Natural killer cell (primary cell): ENCODE data around the gene MRPL19. TPM values are rescaled to one million over a fixed set of nuclear protein-coding genes. Genes with fewer than 3 reads are reported as not detected.
A peak's percentile ranks its signal among the peaks of the same experiment; 100 is the strongest.

Experiments
- ATAC-seq, 3 donors: fragments of 150-1000 bp in 2 of 3; fragments of 200-7000 bp in 1 of 3; cut with Tn5 transposase; 1 replicate in 1 of 3; 2 replicates in 2 of 3; pipeline ENCODE4 v1.10.0; 2021; ENCODE audit warnings: mild to moderate bottlenecking in 2 of 3, moderate library complexity in 2 of 3
- DNase-seq, 2 donors: peaks; one replicate each; pipeline versions ENCODE4 v3.0.0 to v3.0.0-alpha.2; 2013 to 2021; ENCODE audit warnings: mixed read lengths in 1 of 2
- H3K27ac ChIP-seq: one replicate; pipeline ENCODE4 v1.5.1; 2013; ENCODE audit warnings: mild to moderate bottlenecking, low read length
- H3K27me3 ChIP-seq: one replicate; pipeline ENCODE4 v1.6.1; 2013; ENCODE audit warnings: low read length; ENCODE audit not compliant: control insufficient read depth, insufficient read depth
- H3K36me3 ChIP-seq: one replicate; pipeline ENCODE4 v1.6.1; 2013; ENCODE audit warnings: low read length; ENCODE audit not compliant: control insufficient read depth, insufficient read depth
- H3K4me1 ChIP-seq: one replicate; pipeline ENCODE4 v1.6.1; 2013; ENCODE audit warnings: low read length; ENCODE audit not compliant: control insufficient read depth, insufficient read depth
- H3K4me3 ChIP-seq: one replicate; pipeline ENCODE4 v1.5.1; 2013; ENCODE audit warnings: low read length
- H3K9me3 ChIP-seq: one replicate; pipeline ENCODE4 v1.6.1; 2013; ENCODE audit warnings: low read length; ENCODE audit not compliant: control insufficient read depth, insufficient read depth
- H3K27ac Mint-ChIP-seq, 2 donors: one replicate each; pipeline ENCODE4 v1.8.0; 2022; ENCODE audit warnings: mild to moderate bottlenecking in 2 of 2, mixed read lengths in 2 of 2, moderate library complexity in 1 of 2
- H3K27me3 Mint-ChIP-seq, 2 donors: one replicate each; pipeline ENCODE4 v1.8.0; 2022; ENCODE audit warnings: low read depth in 2 of 2, mixed read lengths in 2 of 2
- H3K36me3 Mint-ChIP-seq: one replicate; pipeline ENCODE4 v1.8.0; 2022; ENCODE audit warnings: mixed read lengths
- H3K4me1 Mint-ChIP-seq, 2 donors: one replicate each; pipeline ENCODE4 v1.8.0; 2022; ENCODE audit warnings: mixed read lengths in 2 of 2
- H3K4me3 Mint-ChIP-seq: one replicate; pipeline ENCODE4 v1.8.0; 2022; ENCODE audit warnings: mild to moderate bottlenecking, moderate library complexity, mixed read lengths
- H3K9me3 Mint-ChIP-seq, 2 donors: one replicate each; pipeline ENCODE4 v1.8.0; 2022; ENCODE audit warnings: mixed read lengths in 2 of 2
- WGBS: methylation state at CpG from one replicate; pipeline ENCODE4 v1.1.7; 2013; ENCODE audit warnings: missing lambda C conversion rate; ENCODE audit not compliant: insufficient coverage; 5-methylcytosine and 5-hydroxymethylcytosine counted together
- intact Hi-C: fragments of 100-400 bp; cut with micrococcal nuclease; formaldehyde crosslinking; loops from one replicate; pipeline ENCODE4 v1.14.2; 2022
- total RNA-seq, 4 donors: library from RNA; stranded (reverse); fragments of 120-200 nt in 1 of 4; gene quantifications; one replicate each; pipeline versions ENCODE4 v1.2.3 to v1.2.4, GENCODE V29; 2013 to 2022
- TF ChIP-seq, protein P1 (sequence below): fragments of 200-600 bp; IDR thresholded peaks from one replicate; pipeline ENCODE4 v1.8.0; 2022; ENCODE audit warnings: antibody characterized with exemption

MRPL19 gene
- total RNA-seq, 3 donors from 2014 or later (not counting 1 experiment from before 2014, with no cell fraction given): 11.9 to 22.9 (median 17.8) TPM

DNA sequence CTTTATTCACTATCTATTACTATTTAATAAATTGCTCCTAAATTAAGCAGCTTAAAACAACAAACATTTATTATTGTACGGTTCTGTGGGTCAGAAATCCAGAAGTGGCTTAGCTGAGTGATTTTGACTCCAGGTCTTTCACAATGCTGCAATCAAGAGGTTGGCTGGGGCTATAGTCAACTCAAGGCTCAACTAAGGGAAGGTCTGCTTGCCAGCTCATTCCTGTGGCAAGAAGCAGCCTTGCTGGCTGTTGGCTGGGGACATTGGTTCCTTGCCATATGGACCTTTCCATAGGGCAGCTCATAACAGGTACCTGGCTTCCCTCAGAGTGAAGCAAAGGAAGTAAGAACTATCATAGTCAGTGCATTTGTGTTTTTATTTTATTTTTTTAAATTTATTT lies 5.0 kb upstream of the MRPL19 start:
- Histone ChIP-seq H3K9me3 (no peaks in the 10 kb centered on the region), H3K36me3 (no peaks in the 10 kb centered on the region), H3K27me3 (no peaks in the 10 kb centered on the region), H3K4me1 (peaks cover 5% of the 10 kb centered on the region), H3K27ac (no peak overlapping the region), H3K4me3 (no peak overlapping the region)
- DNase-seq (no peak), ATAC-seq (no peak)
- Mint-ChIP-seq H3K27me3 (peaks cover 24 to 30% of the 10 kb centered on the region in 2 donors), H3K4me3 (no peak overlapping the region), H3K4me1 (peaks cover 7 to 10% of the 10 kb centered on the region in 2 donors), H3K36me3 (no peaks in the 10 kb centered on the region), H3K27ac (no peak overlapping the region), H3K9me3 (no peaks in the 10 kb centered on the region)
- TF ChIP-seq, protein P1, sequence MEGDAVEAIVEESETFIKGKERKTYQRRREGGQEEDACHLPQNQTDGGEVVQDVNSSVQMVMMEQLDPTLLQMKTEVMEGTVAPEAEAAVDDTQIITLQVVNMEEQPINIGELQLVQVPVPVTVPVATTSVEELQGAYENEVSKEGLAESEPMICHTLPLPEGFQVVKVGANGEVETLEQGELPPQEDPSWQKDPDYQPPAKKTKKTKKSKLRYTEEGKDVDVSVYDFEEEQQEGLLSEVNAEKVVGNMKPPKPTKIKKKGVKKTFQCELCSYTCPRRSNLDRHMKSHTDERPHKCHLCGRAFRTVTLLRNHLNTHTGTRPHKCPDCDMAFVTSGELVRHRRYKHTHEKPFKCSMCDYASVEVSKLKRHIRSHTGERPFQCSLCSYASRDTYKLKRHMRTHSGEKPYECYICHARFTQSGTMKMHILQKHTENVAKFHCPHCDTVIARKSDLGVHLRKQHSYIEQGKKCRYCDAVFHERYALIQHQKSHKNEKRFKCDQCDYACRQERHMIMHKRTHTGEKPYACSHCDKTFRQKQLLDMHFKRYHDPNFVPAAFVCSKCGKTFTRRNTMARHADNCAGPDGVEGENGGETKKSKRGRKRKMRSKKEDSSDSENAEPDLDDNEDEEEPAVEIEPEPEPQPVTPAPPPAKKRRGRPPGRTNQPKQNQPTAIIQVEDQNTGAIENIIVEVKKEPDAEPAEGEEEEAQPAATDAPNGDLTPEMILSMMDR: no peak
- WGBS: 89% methylated on average over 1 of the region's 1 CpG
- intact Hi-C loops: loop anchor here (2.0 kb wide), 1 partner anchor 69 kb away; the partner anchor contains the start of gene GCFC2

DNA sequence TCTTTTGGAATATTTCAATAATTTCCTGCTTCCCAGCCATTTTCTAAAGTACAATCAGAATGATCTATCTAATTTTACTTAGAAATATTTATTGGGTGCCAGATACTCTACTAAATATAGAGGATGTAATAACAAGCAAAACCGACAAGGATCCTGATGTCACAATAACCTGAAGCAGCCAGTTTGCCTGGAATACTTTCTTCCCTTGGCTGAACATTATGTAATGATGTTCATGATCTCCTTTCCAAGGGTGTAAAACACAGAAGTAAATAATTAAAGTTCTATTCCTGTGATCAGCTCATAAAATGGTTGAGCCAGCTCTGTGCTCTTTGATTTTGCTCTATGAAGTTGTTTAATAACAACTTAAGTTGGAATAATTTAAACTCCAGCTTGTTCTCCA lies 2.6 kb upstream of the MRPL19 start:
- no peaks in the 10 kb centered on the region for H3K36me3 Mint-ChIP-seq
- Histone ChIP-seq H3K27me3 (no peaks in the 10 kb centered on the region), H3K4me3 (no peak overlapping the region), H3K36me3 (no peaks in the 10 kb centered on the region), H3K4me1 (peaks cover 8% of the 10 kb centered on the region), H3K27ac (no peak overlapping the region), H3K9me3 (no peaks in the 10 kb centered on the region)
- ATAC-seq (no peak), DNase-seq (no peak)
- no peak overlapping the region for H3K4me3 Mint-ChIP-seq
- H3K9me3 Mint-ChIP-seq: no peaks in the 10 kb centered on the region
- H3K27ac Mint-ChIP-seq: no peak overlapping the region
- intact Hi-C loops: no loop called here
- peaks cover 18 to 23% of the 10 kb centered on the region in 2 donors for H3K4me1 Mint-ChIP-seq
- TF ChIP-seq, protein P1: no peak
- peaks cover 9 to 12% of the 10 kb centered on the region in 2 donors for H3K27me3 Mint-ChIP-seq
- WGBS: 100% methylated on average over 1 of the region's 1 CpG

DNA sequence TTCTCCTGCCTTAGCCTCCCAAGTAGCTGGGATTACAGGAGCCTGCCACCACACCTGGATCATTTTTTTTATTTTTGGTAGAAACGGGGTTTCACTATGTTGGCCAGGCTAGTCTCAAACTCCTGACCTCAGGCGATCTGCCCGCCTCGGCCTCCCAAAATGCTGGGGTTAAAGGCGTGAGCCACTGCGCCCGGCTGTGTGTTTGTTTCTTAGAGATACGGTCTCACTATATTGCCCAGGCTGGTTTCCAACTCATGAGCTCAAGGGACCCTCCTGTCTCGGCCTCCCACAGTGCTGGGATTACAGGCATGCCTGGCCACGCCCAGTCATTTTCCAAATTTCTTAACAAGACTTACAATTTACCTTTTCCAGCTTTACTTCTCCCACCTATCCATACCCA lies 940 bp upstream of the MRPL19 start:
- no peak overlapping the region for H3K27ac ChIP-seq
- Mint-ChIP-seq H3K4me3 (peak overlapping the region; percentile 94), H3K9me3 (no peaks in the 10 kb centered on the region), H3K27me3 (no peaks in the 10 kb centered on the region), H3K36me3 (no peaks in the 10 kb centered on the region), H3K4me1 (peaks cover 17 to 33% of the 10 kb centered on the region in 2 donors), H3K27ac (peak overlapping the region; percentile 83 to 90)
- H3K27me3 ChIP-seq: no peaks in the 10 kb centered on the region
- ATAC-seq: no peak
- 96% methylated on average over 10 of the region's 10 CpGs for WGBS
- TF ChIP-seq, protein P1: no peak
- no peaks in the 10 kb centered on the region for H3K9me3 ChIP-seq
- H3K4me3 ChIP-seq: no peak overlapping the region
- peaks cover 8% of the 10 kb centered on the region for H3K36me3 ChIP-seq
- no peak for DNase-seq
- intact Hi-C loops: no loop called here
- H3K4me1 ChIP-seq: peaks cover 8% of the 10 kb centered on the region

DNA sequence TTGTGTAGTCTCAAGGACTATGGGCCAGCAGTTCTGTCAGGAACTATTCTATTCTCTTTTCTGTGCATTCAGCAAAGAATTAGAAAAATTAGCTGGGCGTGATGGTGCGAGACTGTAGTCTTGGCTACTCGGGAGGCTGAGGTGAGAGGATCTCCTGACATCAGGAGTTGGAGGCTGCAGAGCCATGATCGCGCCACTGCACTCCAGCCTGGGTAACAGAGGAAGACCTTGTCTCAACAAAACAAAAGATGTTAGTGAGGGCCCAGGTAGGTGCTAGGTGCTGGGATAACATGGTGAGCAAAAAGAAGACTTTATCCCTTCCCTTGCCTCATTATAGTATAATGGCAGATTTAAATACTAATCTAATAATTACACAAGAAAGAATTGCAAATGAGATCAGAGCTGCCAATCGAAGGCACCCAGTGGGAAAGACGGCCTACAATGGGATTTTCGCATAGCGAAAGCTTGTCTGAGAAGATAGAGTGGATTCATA lies 447 bp upstream of the MRPL19 start:
- Histone ChIP-seq H3K36me3 (peaks cover 11% of the 10 kb centered on the region), H3K27me3 (no peaks in the 10 kb centered on the region), H3K27ac (peak overlapping the region; percentile 65), H3K4me3 (peak overlapping the region; percentile 94), H3K9me3 (no peaks in the 10 kb centered on the region), H3K4me1 (peaks cover 8% of the 10 kb centered on the region)
- ATAC-seq (no peak), DNase-seq (no peak)
- 96% methylated on average over 9 of the region's 9 CpGs for WGBS
- TF ChIP-seq, protein P1: no peak
- Mint-ChIP-seq H3K4me3 (peak overlapping the region; percentile 94), H3K27ac (peak overlapping the region; percentile 83 to 90), H3K27me3 (no peaks in the 10 kb centered on the region), H3K4me1 (peaks cover 20 to 33% of the 10 kb centered on the region in 2 donors), H3K36me3 (no peaks in the 10 kb centered on the region), H3K9me3 (no peaks in the 10 kb centered on the region)
- intact Hi-C loops: no loop called here
